Measurements from ENCODE around the gene NR4A3. TPM values are rescaled to one million over a fixed set of nuclear protein-coding genes. Genes with fewer than 3 reads are reported as not detected.

Gene NR4A3
- total and polyA plus RNA-seq, 2 of the 13 experiments (the other 11 are each of a cell fraction or from before 2014, with no cell fraction given), result 0.02 to 0.09 TPM

DNA sequence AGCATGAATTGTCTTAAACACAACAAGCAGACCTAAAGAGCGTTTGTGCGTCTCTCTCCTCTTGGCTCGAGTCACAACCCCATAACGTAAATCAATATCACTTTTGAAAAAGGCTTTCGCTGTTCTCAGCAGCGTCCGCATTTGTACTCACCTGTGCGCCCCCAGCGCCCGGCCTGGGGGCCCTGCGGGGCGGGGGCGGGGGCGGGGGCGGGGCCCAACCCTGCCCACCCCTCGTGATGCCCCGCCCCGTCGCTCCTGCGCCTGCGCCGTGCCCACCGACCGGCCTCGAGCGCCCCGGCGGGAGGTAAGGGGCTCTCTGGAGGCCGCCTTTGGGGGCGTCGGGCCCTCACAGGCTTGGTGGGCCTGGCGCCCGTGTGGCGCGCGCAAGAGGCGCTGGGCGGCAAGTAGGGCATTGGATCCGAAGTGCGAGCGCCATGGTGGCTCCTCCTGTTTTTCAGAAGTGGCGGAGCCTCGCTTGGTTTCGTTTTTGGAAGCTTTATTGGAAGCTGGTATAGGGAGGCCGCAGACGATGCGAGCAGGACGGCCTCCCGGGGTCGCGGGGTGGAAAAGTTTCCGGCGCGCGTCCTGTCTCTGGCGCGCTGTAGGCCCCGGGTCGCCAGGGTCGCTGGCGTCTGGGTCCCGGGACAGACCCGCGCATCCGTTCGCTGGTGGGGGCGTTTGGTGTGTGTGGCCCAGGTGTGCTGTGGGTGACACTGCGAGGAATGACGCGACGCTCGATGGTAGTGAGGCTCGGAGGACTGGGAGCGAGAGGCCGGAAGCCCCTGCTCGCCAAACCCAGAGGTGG is 84.9 kb downstream of the NR4A3 start, which contains the start of gene STX17 (continued):
- TF ChIP-seq, protein P1, sequence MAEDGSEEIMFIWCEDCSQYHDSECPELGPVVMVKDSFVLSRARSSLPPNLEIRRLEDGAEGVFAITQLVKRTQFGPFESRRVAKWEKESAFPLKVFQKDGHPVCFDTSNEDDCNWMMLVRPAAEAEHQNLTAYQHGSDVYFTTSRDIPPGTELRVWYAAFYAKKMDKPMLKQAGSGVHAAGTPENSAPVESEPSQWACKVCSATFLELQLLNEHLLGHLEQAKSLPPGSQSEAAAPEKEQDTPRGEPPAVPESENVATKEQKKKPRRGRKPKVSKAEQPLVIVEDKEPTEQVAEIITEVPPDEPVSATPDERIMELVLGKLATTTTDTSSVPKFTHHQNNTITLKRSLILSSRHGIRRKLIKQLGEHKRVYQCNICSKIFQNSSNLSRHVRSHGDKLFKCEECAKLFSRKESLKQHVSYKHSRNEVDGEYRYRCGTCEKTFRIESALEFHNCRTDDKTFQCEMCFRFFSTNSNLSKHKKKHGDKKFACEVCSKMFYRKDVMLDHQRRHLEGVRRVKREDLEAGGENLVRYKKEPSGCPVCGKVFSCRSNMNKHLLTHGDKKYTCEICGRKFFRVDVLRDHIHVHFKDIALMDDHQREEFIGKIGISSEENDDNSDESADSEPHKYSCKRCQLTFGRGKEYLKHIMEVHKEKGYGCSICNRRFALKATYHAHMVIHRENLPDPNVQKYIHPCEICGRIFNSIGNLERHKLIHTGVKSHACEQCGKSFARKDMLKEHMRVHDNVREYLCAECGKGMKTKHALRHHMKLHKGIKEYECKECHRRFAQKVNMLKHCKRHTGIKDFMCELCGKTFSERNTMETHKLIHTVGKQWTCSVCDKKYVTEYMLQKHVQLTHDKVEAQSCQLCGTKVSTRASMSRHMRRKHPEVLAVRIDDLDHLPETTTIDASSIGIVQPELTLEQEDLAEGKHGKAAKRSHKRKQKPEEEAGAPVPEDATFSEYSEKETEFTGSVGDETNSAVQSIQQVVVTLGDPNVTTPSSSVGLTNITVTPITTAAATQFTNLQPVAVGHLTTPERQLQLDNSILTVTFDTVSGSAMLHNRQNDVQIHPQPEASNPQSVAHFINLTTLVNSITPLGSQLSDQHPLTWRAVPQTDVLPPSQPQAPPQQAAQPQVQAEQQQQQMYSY (CRISPR knock-in tag; IDR thresholded peaks at IDR 0.05), result no peak
- TF ChIP-seq, protein P2, sequence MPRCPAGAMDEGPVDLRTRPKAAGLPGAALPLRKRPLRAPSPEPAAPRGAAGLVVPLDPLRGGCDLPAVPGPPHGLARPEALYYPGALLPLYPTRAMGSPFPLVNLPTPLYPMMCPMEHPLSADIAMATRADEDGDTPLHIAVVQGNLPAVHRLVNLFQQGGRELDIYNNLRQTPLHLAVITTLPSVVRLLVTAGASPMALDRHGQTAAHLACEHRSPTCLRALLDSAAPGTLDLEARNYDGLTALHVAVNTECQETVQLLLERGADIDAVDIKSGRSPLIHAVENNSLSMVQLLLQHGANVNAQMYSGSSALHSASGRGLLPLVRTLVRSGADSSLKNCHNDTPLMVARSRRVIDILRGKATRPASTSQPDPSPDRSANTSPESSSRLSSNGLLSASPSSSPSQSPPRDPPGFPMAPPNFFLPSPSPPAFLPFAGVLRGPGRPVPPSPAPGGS (CRISPR knock-in tag; IDR thresholded peaks at IDR 0.05), result peak; percentile 67; the same call in 1 of the 2 replicates
- TF ChIP-seq NAIF1 (CRISPR knock-in tag; IDR thresholded peaks at IDR 0.05; ENCODE audit: borderline replicate concordance) (peak; percentile 63; the same call in 1 of the 2 replicates), ERF (CRISPR knock-in tag; IDR thresholded peaks at IDR 0.05) (0 out of 2 replicates have a peak, but pooled peaks have one; percentile 35), TBL1XR1 (IDR thresholded peaks at IDR 0.05; ENCODE audit: borderline replicate concordance, low read length, partially characterized antibody) (no peak), ZNF782 (CRISPR knock-in tag; IDR thresholded peaks at IDR 0.05; ENCODE audit: borderline replicate concordance) (0 out of 2 replicates have a peak, but pooled peaks have one; percentile 17), CBFB (CRISPR knock-in tag; IDR thresholded peaks at IDR 0.05) (peak; percentile 35; the same call in 1 of the 2 replicates)
- TF ChIP-seq, protein P3, sequence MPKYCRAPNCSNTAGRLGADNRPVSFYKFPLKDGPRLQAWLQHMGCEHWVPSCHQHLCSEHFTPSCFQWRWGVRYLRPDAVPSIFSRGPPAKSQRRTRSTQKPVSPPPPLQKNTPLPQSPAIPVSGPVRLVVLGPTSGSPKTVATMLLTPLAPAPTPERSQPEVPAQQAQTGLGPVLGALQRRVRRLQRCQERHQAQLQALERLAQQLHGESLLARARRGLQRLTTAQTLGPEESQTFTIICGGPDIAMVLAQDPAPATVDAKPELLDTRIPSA (CRISPR knock-in tag; IDR thresholded peaks at IDR 0.05; ENCODE audit: borderline replicate concordance), result no peak
- TF ChIP-seq, protein P4, sequence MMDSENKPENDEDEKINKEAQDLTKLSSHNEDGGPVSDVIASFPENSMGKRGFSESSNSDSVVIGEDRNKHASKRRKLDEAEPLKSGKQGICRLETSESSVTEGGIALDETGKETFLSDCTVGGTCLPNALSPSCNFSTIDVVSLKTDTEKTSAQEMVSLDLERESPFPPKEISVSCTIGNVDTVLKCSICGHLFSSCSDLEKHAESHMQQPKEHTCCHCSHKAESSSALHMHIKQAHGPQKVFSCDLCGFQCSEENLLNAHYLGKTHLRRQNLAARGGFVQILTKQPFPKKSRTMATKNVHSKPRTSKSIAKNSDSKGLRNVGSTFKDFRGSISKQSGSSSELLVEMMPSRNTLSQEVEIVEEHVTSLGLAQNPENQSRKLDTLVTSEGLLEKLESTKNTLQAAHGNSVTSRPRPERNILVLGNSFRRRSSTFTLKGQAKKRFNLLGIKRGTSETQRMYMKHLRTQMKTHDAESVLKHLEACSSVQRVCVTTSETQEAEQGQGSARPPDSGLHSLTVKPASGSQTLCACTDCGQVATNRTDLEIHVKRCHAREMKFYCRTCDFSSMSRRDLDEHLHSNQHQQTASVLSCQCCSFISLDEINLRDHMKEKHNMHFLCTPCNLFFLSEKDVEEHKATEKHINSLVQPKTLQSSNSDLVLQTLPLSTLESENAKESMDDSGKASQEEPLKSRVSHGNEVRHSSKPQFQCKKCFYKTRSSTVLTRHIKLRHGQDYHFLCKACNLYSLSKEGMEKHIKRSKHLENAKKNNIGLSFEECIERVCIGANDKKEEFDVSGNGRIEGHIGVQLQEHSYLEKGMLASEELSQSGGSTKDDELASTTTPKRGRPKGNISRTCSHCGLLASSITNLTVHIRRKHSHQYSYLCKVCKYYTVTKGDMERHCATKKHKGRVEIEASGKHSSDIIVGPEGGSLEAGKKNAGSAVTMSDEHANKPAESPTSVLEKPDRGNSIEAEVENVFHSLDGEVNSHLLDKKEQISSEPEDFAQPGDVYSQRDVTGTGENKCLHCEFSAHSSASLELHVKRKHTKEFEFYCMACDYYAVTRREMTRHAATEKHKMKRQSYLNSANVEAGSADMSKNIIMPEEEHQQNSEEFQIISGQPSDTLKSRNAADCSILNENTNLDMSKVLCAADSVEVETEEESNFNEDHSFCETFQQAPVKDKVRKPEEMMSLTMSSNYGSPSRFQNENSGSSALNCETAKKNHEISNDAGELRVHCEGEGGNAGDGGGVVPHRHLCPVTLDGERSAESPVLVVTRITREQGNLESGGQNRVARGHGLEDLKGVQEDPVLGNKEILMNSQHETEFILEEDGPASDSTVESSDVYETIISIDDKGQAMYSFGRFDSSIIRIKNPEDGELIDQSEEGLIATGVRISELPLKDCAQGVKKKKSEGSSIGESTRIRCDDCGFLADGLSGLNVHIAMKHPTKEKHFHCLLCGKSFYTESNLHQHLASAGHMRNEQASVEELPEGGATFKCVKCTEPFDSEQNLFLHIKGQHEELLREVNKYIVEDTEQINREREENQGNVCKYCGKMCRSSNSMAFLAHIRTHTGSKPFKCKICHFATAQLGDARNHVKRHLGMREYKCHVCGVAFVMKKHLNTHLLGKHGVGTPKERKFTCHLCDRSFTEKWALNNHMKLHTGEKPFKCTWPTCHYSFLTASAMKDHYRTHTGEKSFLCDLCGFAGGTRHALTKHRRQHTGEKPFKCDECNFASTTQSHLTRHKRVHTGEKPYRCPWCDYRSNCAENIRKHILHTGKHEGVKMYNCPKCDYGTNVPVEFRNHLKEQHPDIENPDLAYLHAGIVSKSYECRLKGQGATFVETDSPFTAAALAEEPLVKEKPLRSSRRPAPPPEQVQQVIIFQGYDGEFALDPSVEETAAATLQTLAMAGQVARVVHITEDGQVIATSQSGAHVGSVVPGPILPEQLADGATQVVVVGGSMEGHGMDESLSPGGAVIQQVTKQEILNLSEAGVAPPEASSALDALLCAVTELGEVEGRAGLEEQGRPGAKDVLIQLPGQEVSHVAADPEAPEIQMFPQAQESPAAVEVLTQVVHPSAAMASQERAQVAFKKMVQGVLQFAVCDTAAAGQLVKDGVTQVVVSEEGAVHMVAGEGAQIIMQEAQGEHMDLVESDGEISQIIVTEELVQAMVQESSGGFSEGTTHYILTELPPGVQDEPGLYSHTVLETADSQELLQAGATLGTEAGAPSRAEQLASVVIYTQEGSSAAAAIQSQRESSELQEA (CRISPR knock-in tag; IDR thresholded peaks at IDR 0.05; ENCODE audit: not compliant biosample characterization), result peak; percentile 63
- TF ChIP-seq, protein P5, sequence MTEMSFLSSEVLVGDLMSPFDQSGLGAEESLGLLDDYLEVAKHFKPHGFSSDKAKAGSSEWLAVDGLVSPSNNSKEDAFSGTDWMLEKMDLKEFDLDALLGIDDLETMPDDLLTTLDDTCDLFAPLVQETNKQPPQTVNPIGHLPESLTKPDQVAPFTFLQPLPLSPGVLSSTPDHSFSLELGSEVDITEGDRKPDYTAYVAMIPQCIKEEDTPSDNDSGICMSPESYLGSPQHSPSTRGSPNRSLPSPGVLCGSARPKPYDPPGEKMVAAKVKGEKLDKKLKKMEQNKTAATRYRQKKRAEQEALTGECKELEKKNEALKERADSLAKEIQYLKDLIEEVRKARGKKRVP (CRISPR knock-in tag; IDR thresholded peaks at IDR 0.05), result no peak

Measured in HepG2 (cell line).